Hepatocyte (in vitro differentiated cells): ENCODE data around the gene CBX4. TPM values are rescaled to one million over a fixed set of nuclear protein-coding genes. Genes with fewer than 3 reads are reported as not detected.

Source experiments
- DNase-seq: peaks from one replicate; pipeline ENCODE4 v3.0.0-alpha.2; 2016; ENCODE audit warnings: low spot score
- H2AFZ ChIP-seq: fragments of 200-600 bp; sonication (generic); 2 replicates; pipeline ENCODE4 v1.6.0; 2016; ENCODE audit warnings: antibody characterized with exemption, mild to moderate bottlenecking
- H3K27ac ChIP-seq: fragments of 200-600 bp; sonication (generic); 2 replicates; pipeline ENCODE4 v1.5.1; 2016; ENCODE audit warnings: mild to moderate bottlenecking
- H3K27me3 ChIP-seq: fragments of 200-600 bp; sonication (generic); 2 replicates; pipeline ENCODE4 v1.6.1; 2016
- H3K36me3 ChIP-seq: fragments of 200-600 bp; sonication (generic); replicated peaks from 2 replicates; pipeline ENCODE4 v1.5.1; 2016; ENCODE audit warnings: low read depth; ENCODE audit not compliant: insufficient read depth
- H3K4me1 ChIP-seq: fragments of 200-600 bp; sonication (generic); 2 replicates; pipeline ENCODE4 v1.5.1; 2016; ENCODE audit warnings: mild to moderate bottlenecking, moderate library complexity; ENCODE audit not compliant: insufficient read depth
- H3K4me2 ChIP-seq: fragments of 200-600 bp; sonication (generic); 2 replicates; pipeline ENCODE4 v1.6.0; 2016
- H3K4me3 ChIP-seq: fragments of 200-600 bp; sonication (generic); 2 replicates; pipeline ENCODE4 v1.5.1; 2016; ENCODE audit warnings: mild to moderate bottlenecking
- H3K79me2 ChIP-seq: fragments of 200-600 bp; sonication (generic); 2 replicates; pipeline ENCODE4 v1.6.0; 2017; ENCODE audit warnings: mild to moderate bottlenecking
- H3K9me2 ChIP-seq: fragments of 200-600 bp; sonication (generic); replicated peaks from 2 replicates; pipeline ENCODE4 v1.6.0; 2017; ENCODE audit warnings: mild to moderate bottlenecking; ENCODE audit not compliant: insufficient read depth
- H3K9me3 ChIP-seq: fragments of 200-600 bp; sonication (generic); 2 replicates; pipeline ENCODE4 v1.5.1; 2016; ENCODE audit warnings: low read depth, mild to moderate bottlenecking
- H4K20me1 ChIP-seq: fragments of 200-600 bp; sonication (generic); 2 replicates; pipeline ENCODE4 v1.6.0; 2016; ENCODE audit warnings: mild to moderate bottlenecking; ENCODE audit not compliant: insufficient read depth, poor library complexity, severe bottlenecking
- CTCF ChIP-seq: fragments of 200-600 bp; sonication (generic); IDR thresholded peaks from 2 replicates; pipeline ENCODE4 v1.5.1; 2016; ENCODE audit warnings: antibody characterized with exemption, mild to moderate bottlenecking; ENCODE audit not compliant: poor library complexity
- EZH2 ChIP-seq: fragments of 200-600 bp; sonication (generic); IDR thresholded peaks from 2 replicates; pipeline ENCODE4 v1.6.1; 2016; ENCODE audit warnings: antibody characterized with exemption, mild to moderate bottlenecking, borderline replicate concordance
- EZH2phosphoT487 ChIP-seq: fragments of 200-600 bp; sonication (generic); IDR thresholded peaks from one replicate; pipeline ENCODE4 v1.6.1; 2018; ENCODE audit warnings: antibody characterized with exemption, mild to moderate bottlenecking, low read depth, moderate library complexity; ENCODE audit not compliant: unreplicated experiment, severe bottlenecking
- WGBS: methylation state at CpG from one replicate; pipeline ENCODE4 v1.1.6; 2016; ENCODE audit warnings: low lambda C conversion rate; ENCODE audit errors: missing lambda C conversion rate; 5-methylcytosine and 5-hydroxymethylcytosine counted together
- polyA plus RNA-seq: library from polyadenylated mRNA; unstranded; fragments of >200 nt; fragmentation: Nextera tagmentation; extraction: Ambion mirVana; gene quantifications from 2 replicates; pipeline ENCODE4 v1.2.1, GENCODE V29; 2016
- total RNA-seq: library from RNA; depleted of rRNA; stranded (reverse); fragments of >200 nt; gene quantifications from 2 replicates; pipeline ENCODE4 v1.2.3, GENCODE V29; 2014

CBX4 gene
- total and polyA plus RNA-seq, 2 experiments from 2014 or later, result 56.1 to 86.7 TPM

GRCh38 chr17:79850571-79851460, 11.6 kb upstream of the CBX4 start:
- H3K27ac ChIP-seq, result no peak overlapping the region
- H4K20me1 ChIP-seq, result no peaks in the 10 kb centered on the region
- DNase-seq, result peak; percentile 54
- peaks cover 6% of the 10 kb centered on the region for H3K4me1 ChIP-seq
- no peaks in the 10 kb centered on the region for H3K27me3 ChIP-seq
- no peak overlapping the region for H3K4me3 ChIP-seq
- no peak overlapping the region for H2AFZ ChIP-seq
- no peaks in the 10 kb centered on the region for H3K79me2 ChIP-seq
- 91% methylated on average over 18 of the region's 18 CpGs for WGBS
- H3K4me2 ChIP-seq, result no peak overlapping the region
- H3K9me2 ChIP-seq, result no peaks in the 10 kb centered on the region
- H3K36me3 ChIP-seq, result no peaks in the 10 kb centered on the region
- no peak for TF ChIP-seq CTCF
- TF ChIP-seq EZH2phosphoT487, result no peak
- TF ChIP-seq EZH2, result no peak
- no peaks in the 10 kb centered on the region for H3K9me3 ChIP-seq

DNA sequence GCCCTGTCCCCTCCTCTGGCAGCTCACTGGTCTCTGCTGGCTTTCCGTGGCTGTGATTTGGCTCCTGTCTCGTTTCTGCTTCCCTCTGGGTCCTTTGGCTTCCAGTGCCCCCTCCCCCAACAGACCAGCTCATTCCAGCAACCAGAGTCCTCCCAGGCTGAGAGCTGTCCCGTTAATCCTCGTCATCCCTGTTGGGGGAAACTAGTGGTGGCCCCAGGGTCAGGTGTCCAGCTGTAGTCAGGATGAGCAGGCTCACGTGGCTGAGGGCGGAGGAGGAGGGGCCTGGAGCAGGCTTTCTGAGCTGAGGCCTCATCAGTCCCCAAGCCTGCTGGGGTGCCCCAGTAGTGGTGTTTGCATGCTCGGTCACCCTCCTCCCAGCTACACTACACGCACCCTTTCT, 10.7 kb upstream of the CBX4 start:
- no peaks in the 10 kb centered on the region for H3K36me3 ChIP-seq
- no peak for TF ChIP-seq EZH2phosphoT487
- no peak for TF ChIP-seq EZH2
- no peak for TF ChIP-seq CTCF
- H3K9me3 ChIP-seq, result no peaks in the 10 kb centered on the region
- no peak overlapping the region for H3K27ac ChIP-seq
- H3K79me2 ChIP-seq, result no peaks in the 10 kb centered on the region
- no peaks in the 10 kb centered on the region for H4K20me1 ChIP-seq
- no peaks in the 10 kb centered on the region for H3K27me3 ChIP-seq
- H3K4me3 ChIP-seq, result no peak overlapping the region
- H3K4me2 ChIP-seq, result no peak overlapping the region
- H2AFZ ChIP-seq, result no peak overlapping the region
- peak; percentile 36 for DNase-seq
- H3K9me2 ChIP-seq, result no peaks in the 10 kb centered on the region
- 49% methylated on average over 8 of the region's 8 CpGs for WGBS
- peaks cover 14% of the 10 kb centered on the region for H3K4me1 ChIP-seq

DNA sequence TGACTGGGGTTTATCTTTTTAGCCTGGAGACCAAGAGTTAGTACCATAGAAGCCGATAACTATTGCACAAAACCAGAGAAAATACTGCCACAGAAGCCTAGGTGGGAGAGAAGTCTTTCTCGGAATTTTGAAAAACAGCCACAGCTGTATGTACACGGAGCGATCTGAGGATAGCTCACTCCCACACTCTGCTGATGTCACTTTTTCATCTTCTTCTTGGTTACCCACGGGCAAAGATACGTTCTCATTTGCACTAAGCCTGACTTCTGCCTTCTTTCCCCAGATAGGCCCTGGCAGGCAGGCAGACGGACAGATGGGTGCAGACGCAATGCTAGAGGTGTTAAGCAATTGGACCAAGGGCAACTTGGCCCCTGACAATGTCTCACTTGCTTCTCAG, 9.1 kb upstream of the CBX4 start:
- Histone ChIP-seq H3K4me2 (no peak overlapping the region), H3K9me2 (no peaks in the 10 kb centered on the region), H3K27me3 (peaks cover under 1% of the 10 kb centered on the region), H2AFZ (no peak overlapping the region), H4K20me1 (no peaks in the 10 kb centered on the region), H3K79me2 (no peaks in the 10 kb centered on the region), H3K4me1 (peaks cover 30% of the 10 kb centered on the region), H3K27ac (no peak overlapping the region), H3K9me3 (no peaks in the 10 kb centered on the region), H3K4me3 (no peak overlapping the region), H3K36me3 (no peaks in the 10 kb centered on the region)
- no peak for DNase-seq
- WGBS, result 91% methylated on average over 8 of the region's 8 CpGs
- TF ChIP-seq CTCF (no peak), EZH2 (no peak), EZH2phosphoT487 (no peak)
